Fibroblast of gingiva (primary cell): ENCODE results near the gene IAH1.
A peak's percentile ranks its signal among the peaks of the same experiment; 100 is the strongest.

Experiments used
- DNase-seq: peaks from one replicate; pipeline ENCODE4 v3.0.0-alpha.2; 2011; ENCODE audit warnings: low read depth

Gene IAH1

GRCh38 chr2:9527995-9528787 lies 53.8 kb downstream of the IAH1 start:
- DNase-seq, result no peak

- DNase-seq, result no peak
Measured at GRCh38 chr2:9532421-9532820, 58.1 kb downstream of the IAH1 start.

- no peak for DNase-seq
Measured at GRCh38 chr2:9533663-9534062, 59.3 kb downstream of the IAH1 start.

GRCh38 chr2:9535177-9535576 lies 60.8 kb downstream of the IAH1 start:
- DNase-seq, result no peak

- no peak for DNase-seq
Measured at GRCh38 chr2:9536504-9536903, 62.2 kb downstream of the IAH1 start.

GRCh38 chr2:9538000-9538507 lies 63.7 kb downstream of the IAH1 start:
- DNase-seq, result peak; percentile 93
